Gastrocnemius medialis (tissue), 4 donors: ENCODE data around the gene ADORA2A. TPM values are rescaled to one million over a fixed set of nuclear protein-coding genes. Genes with fewer than 3 reads are reported as not detected.

ENCODE experiments used
- ATAC-seq, 2 donors: fragments of 150-250 bp; one replicate each; pipeline ENCODE4 v1.9.1; 2016
- DNase-seq, 2 donors: peaks; one replicate each; pipeline ENCODE4 v3.0.0-alpha.2; 2019
- H3K27ac ChIP-seq, 4 donors: fragments of 200-600 bp; sonication (generic); 1 replicate in 1 of 4; 2 replicates in 3 of 4; pipeline ENCODE4 v1.5.1; 2016 to 2018; ENCODE audit warnings: mild to moderate bottlenecking in 2 of 4, moderate library complexity in 1 of 4
- H3K27me3 ChIP-seq, 3 donors: fragments of 200-600 bp; sonication (generic) in 2 of 3; 1 replicate in 1 of 3; 2 replicates in 2 of 3; pipeline versions ENCODE4 v1.5.1 to v1.6.0; 2016 to 2019; ENCODE audit warnings: mild to moderate bottlenecking in 1 of 3, moderate library complexity in 1 of 3
- H3K36me3 ChIP-seq, 2 donors: fragments of 200-600 bp; sonication (generic) in 1 of 2; one replicate each; pipeline ENCODE4 v1.5.1; 2017 to 2018
- H3K4me1 ChIP-seq, 2 donors: fragments of 200-600 bp; sonication (generic) in 1 of 2; one replicate each; pipeline ENCODE4 v1.5.1; 2016 to 2017; ENCODE audit warnings: mild to moderate bottlenecking in 2 of 2
- H3K4me3 ChIP-seq, 4 donors: fragments of 200-600 bp; sonication (generic) in 3 of 4; 1 replicate in 1 of 4; 2 replicates in 3 of 4; pipeline ENCODE4 v1.5.1; 2016 to 2019; ENCODE audit warnings: mild to moderate bottlenecking in 2 of 4
- H3K9me3 ChIP-seq, 3 donors: fragments of 200-600 bp; sonication (generic) in 2 of 3; 1 replicate in 1 of 3; 2 replicates in 2 of 3; pipeline ENCODE4 v1.5.1; 2016 to 2019
- POLR2A ChIP-seq, 2 donors: fragments of 450-650 bp; IDR thresholded peaks; one replicate each; pipeline ENCODE4 v1.6.1; 2017; ENCODE audit warnings: antibody characterized with exemption in 2 of 2, mild to moderate bottlenecking in 2 of 2, moderate library complexity in 2 of 2
- in situ Hi-C, 4 donors: fragments of 200-750 bp; cut with MboI; loops; one replicate each; pipeline versions ENCODE4 v1.15.0 to v1.8.0; 2017; ENCODE audit warnings: low sequenced_read_pairs in 4 of 4
- intact Hi-C: fragments of 100-400 bp; cut with DNase I; formaldehyde crosslinking; loops from one replicate; pipeline ENCODE4 v1.15.1; 2023; ENCODE audit warnings: low total_unique reads
- total RNA-seq, 4 donors: library from RNA; depleted of rRNA; stranded (reverse); fragments of >200 nt; gene quantifications; one replicate each; pipeline versions ENCODE4 v1.1.0 to v1.2.3, GENCODE V29; 2016
- TF ChIP-seq, protein P1 (sequence below), 5 experiments: fragments of 450-650 bp in 3 of 5; fragments of 200-600 bp in 2 of 5; sonication (generic) in 2 of 5; IDR thresholded peaks in 4 of 5; conservative IDR thresholded peaks in 1 of 5; 1 replicate in 4 of 5; 2 replicates in 1 of 5; pipeline ENCODE4 v1.5.1; 2016 to 2019; ENCODE audit warnings: antibody characterized with exemption in 5 of 5, mild to moderate bottlenecking in 3 of 5, moderate library complexity in 3 of 5

The ADORA2A gene
- total RNA-seq, 4 donors from 2014 or later = 0.39 to 3.6 (median 1.2) TPM

- Histone ChIP-seq H3K4me3 (no peak overlapping the region), H3K36me3 (no peaks in the 10 kb centered on the region), H3K27me3 (no peaks in the 10 kb centered on the region), H3K4me1 (peaks cover 38 to 62% of the 10 kb centered on the region in 2 donors), H3K27ac (no peak overlapping the region), H3K9me3 (no peaks in the 10 kb centered on the region)
- intact Hi-C loops = no loop called here
- TF ChIP-seq, protein P1, sequence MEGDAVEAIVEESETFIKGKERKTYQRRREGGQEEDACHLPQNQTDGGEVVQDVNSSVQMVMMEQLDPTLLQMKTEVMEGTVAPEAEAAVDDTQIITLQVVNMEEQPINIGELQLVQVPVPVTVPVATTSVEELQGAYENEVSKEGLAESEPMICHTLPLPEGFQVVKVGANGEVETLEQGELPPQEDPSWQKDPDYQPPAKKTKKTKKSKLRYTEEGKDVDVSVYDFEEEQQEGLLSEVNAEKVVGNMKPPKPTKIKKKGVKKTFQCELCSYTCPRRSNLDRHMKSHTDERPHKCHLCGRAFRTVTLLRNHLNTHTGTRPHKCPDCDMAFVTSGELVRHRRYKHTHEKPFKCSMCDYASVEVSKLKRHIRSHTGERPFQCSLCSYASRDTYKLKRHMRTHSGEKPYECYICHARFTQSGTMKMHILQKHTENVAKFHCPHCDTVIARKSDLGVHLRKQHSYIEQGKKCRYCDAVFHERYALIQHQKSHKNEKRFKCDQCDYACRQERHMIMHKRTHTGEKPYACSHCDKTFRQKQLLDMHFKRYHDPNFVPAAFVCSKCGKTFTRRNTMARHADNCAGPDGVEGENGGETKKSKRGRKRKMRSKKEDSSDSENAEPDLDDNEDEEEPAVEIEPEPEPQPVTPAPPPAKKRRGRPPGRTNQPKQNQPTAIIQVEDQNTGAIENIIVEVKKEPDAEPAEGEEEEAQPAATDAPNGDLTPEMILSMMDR (IDR thresholded peaks at IDR 0.05 in 4 of 5, conservative IDR thresholded peaks at IDR 0.05 in 1 of 5) = no peak
- no peak for TF ChIP-seq POLR2A (IDR thresholded peaks at IDR 0.05)
- ATAC-seq (no peak), DNase-seq (no peak)
- in situ Hi-C loops = no loop called here
Observed at GRCh38 chr22:24405631-24406321, 21.6 kb upstream of the ADORA2A start.

GRCh38 chr22:24406322-24407277 lies 20.8 kb upstream of the ADORA2A start:
- no peaks in the 10 kb centered on the region for H3K27me3 ChIP-seq
- peak overlapping the region in 1 of 4 donors; percentile 31 for H3K27ac ChIP-seq
- intact Hi-C loops = no loop called here
- no peaks in the 10 kb centered on the region for H3K36me3 ChIP-seq
- DNase-seq = no peak
- in situ Hi-C loops = no loop called here
- ATAC-seq = no peak
- peaks cover 33 to 54% of the 10 kb centered on the region in 2 donors for H3K4me1 ChIP-seq
- no peaks in the 10 kb centered on the region for H3K9me3 ChIP-seq
- TF ChIP-seq POLR2A (IDR thresholded peaks at IDR 0.05) = no peak
- TF ChIP-seq, protein P1 (IDR thresholded peaks at IDR 0.05 in 4 of 5, conservative IDR thresholded peaks at IDR 0.05 in 1 of 5) = no peak
- H3K4me3 ChIP-seq = no peak overlapping the region

DNA sequence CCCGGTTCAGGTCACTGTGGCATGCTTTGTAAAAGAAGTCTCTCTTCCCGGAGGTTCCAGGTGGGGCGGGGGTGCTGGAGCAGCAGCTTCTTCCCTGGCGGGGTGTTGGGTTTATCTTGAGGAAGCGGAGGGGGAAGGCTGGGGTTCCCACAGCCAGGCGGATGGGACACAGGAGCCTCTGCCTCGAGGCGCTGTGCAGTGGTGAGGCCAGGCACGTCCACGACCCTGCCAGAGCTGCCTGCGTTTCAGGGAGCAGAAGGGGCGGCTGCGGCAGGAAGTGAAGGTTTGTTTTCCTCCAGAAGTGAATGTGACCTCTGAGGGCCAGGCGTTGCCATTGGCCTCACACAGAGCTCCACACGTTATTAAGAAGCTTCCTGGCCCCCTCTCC lies 20.1 kb upstream of the ADORA2A start:
- H3K4me3 ChIP-seq = no peak overlapping the region
- H3K27ac ChIP-seq = peak overlapping the region in 2 of 4 donors; percentile 6 to 31
- ATAC-seq (no peak), DNase-seq (peak in 1 of 2 donors; percentile 14)
- in situ Hi-C loops = no loop called here
- H3K4me1 ChIP-seq = peaks cover 27 to 47% of the 10 kb centered on the region in 2 donors
- no peaks in the 10 kb centered on the region for H3K9me3 ChIP-seq
- no peaks in the 10 kb centered on the region for H3K27me3 ChIP-seq
- intact Hi-C loops = no loop called here
- H3K36me3 ChIP-seq = no peaks in the 10 kb centered on the region
- TF ChIP-seq, protein P1 (IDR thresholded peaks at IDR 0.05 in 4 of 5, conservative IDR thresholded peaks at IDR 0.05 in 1 of 5) = no peak
- TF ChIP-seq POLR2A (IDR thresholded peaks at IDR 0.05) = no peak

DNA sequence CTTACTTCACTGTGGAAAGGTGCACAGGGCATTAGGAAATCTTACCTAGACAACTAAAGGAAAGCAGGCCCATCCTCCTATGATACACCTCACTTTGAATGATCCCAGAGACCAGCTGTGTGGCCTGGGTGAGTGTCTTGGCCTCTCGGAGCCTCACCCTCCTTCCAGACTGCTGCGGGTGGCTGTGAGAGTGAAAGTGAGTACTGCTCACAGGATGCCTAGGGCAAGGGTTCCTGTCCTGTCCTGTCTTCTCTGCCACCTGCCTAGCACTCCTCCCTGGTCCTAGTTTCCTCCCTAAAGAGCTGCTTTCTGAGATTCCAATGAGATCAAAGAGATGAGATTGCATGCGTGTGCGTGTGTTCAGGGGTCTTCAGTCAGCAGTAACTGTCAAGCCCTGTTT lies 19.5 kb upstream of the ADORA2A start:
- Histone ChIP-seq H3K36me3 (peaks cover 0 to under 1% of the 10 kb centered on the region in 2 donors), H3K27me3 (no peaks in the 10 kb centered on the region), H3K9me3 (no peaks in the 10 kb centered on the region), H3K4me3 (no peak overlapping the region), H3K4me1 (peaks cover 22 to 41% of the 10 kb centered on the region in 2 donors), H3K27ac (peak overlapping the region in 1 of 4 donors; percentile 6)
- intact Hi-C loops = no loop called here
- TF ChIP-seq, protein P1 (IDR thresholded peaks at IDR 0.05 in 4 of 5, conservative IDR thresholded peaks at IDR 0.05 in 1 of 5) = no peak
- TF ChIP-seq POLR2A (IDR thresholded peaks at IDR 0.05) = no peak
- in situ Hi-C loops = no loop called here
- DNase-seq (no peak), ATAC-seq (no peak)
